Liver (tissue), 9 donors: ENCODE results near the gene SNX17. TPM values are rescaled to one million over a fixed set of nuclear protein-coding genes. Genes with fewer than 3 reads are reported as not detected.

Source experiments
- DNase-seq: peaks from one replicate; pipeline ENCODE4 v3.0.0-alpha.2; 2017; ENCODE audit warnings: low spot score
- H3K27ac ChIP-seq, 2 donors: one replicate each; pipeline ENCODE4 v1.7.0; 2013; ENCODE audit warnings: inconsistent platforms in 2 of 2, low read length in 2 of 2, control low read depth in 1 of 2, low read depth in 1 of 2, mild to moderate bottlenecking in 1 of 2
- H3K27me3 ChIP-seq, 4 donors: one replicate each; pipeline versions ENCODE4 v1.6.1 to v1.7.0; 2013; ENCODE audit warnings: low read length in 3 of 4, inconsistent platforms in 1 of 4, mild to moderate bottlenecking in 1 of 4, moderate library complexity in 1 of 4; ENCODE audit not compliant: control insufficient read depth in 4 of 4, insufficient read depth in 4 of 4
- H3K36me3 ChIP-seq, 4 donors: one replicate each; pipeline versions ENCODE4 v1.6.1 to v1.7.0; 2013; ENCODE audit warnings: low read length in 3 of 4, mild to moderate bottlenecking in 3 of 4, low read depth in 1 of 4, moderate library complexity in 1 of 4; ENCODE audit not compliant: control insufficient read depth in 4 of 4, insufficient read depth in 3 of 4
- H3K4me1 ChIP-seq, 4 donors: one replicate each; pipeline versions ENCODE4 v1.6.1 to v1.7.0; 2013; ENCODE audit warnings: low read length in 3 of 4, mild to moderate bottlenecking in 3 of 4, moderate library complexity in 1 of 4; ENCODE audit not compliant: control insufficient read depth in 4 of 4, insufficient read depth in 4 of 4
- H3K4me3 ChIP-seq, 3 donors: one replicate each; pipeline versions ENCODE4 v1.6.1 to v1.7.0; 2013; ENCODE audit warnings: low read length in 3 of 3, control low read depth in 1 of 3, low read depth in 1 of 3, mild to moderate bottlenecking in 1 of 3
- H3K9ac ChIP-seq, 2 donors: one replicate each; pipeline ENCODE4 v1.7.0; 2013; ENCODE audit warnings: low read length in 2 of 2, mild to moderate bottlenecking in 2 of 2, moderate library complexity in 2 of 2, control low read depth in 1 of 2, low read depth in 1 of 2
- H3K9me3 ChIP-seq, 4 donors: one replicate each; pipeline versions ENCODE4 v1.6.1 to v1.7.0; 2013; ENCODE audit warnings: low read length in 3 of 4; ENCODE audit not compliant: control insufficient read depth in 4 of 4
- ATF3 ChIP-seq: IDR thresholded peaks from 2 replicates; pipeline ENCODE4 v1.6.1; 2016; ENCODE audit warnings: antibody characterized with exemption
- CTCF ChIP-seq: fragments of 150-350 bp; IDR thresholded peaks from 2 replicates; pipeline ENCODE4 v1.5.1; 2017; ENCODE audit warnings: improper control_type of control experiment, low read depth, low read length; ENCODE audit not compliant: missing input control
- EGR1 ChIP-seq, 2 donors: IDR thresholded peaks; 2 replicates each; pipeline ENCODE4 v1.6.1; 2016 to 2018; ENCODE audit warnings: antibody characterized with exemption in 2 of 2, low read depth in 2 of 2
- GABPA ChIP-seq, 2 donors: IDR thresholded peaks in 1 of 2; conservative IDR thresholded peaks in 1 of 2; 2 replicates each; pipeline ENCODE4 v1.6.1; 2016; ENCODE audit warnings: antibody characterized with exemption in 2 of 2, mild to moderate bottlenecking in 1 of 2, moderate library complexity in 1 of 2
- HNF4A ChIP-seq, 2 donors: conservative IDR thresholded peaks; 2 replicates each; pipeline ENCODE4 v1.6.1; 2016; ENCODE audit warnings: antibody characterized with exemption in 2 of 2, mild to moderate bottlenecking in 2 of 2
- HNF4G ChIP-seq: IDR thresholded peaks from 2 replicates; pipeline ENCODE4 v1.6.1; 2016; ENCODE audit warnings: antibody characterized with exemption
- JUND ChIP-seq, 2 donors: IDR thresholded peaks; 2 replicates each; pipeline ENCODE4 v1.6.1; 2016; ENCODE audit warnings: antibody characterized with exemption in 2 of 2
- MAX ChIP-seq: IDR thresholded peaks from 2 replicates; pipeline ENCODE4 v1.6.1; 2016; ENCODE audit warnings: antibody characterized with exemption
- NR2F2 ChIP-seq: IDR thresholded peaks from 2 replicates; pipeline ENCODE4 v1.6.1; 2016; ENCODE audit warnings: antibody characterized with exemption
- RAD21 ChIP-seq, 2 donors: IDR thresholded peaks; 2 replicates each; pipeline ENCODE4 v1.6.1; 2016; ENCODE audit warnings: antibody characterized with exemption in 2 of 2, mild to moderate bottlenecking in 2 of 2
- REST ChIP-seq: IDR thresholded peaks from 2 replicates; pipeline ENCODE4 v1.6.1; 2016; ENCODE audit warnings: antibody characterized with exemption, mild to moderate bottlenecking
- RXRA ChIP-seq, 2 donors: IDR thresholded peaks; 2 replicates each; pipeline ENCODE4 v1.6.1; 2017 to 2018; ENCODE audit warnings: antibody characterized with exemption in 2 of 2, mild to moderate bottlenecking in 1 of 2
- SP1 ChIP-seq: IDR thresholded peaks from 2 replicates; pipeline ENCODE4 v1.6.1; 2018; ENCODE audit warnings: antibody characterized with exemption, mild to moderate bottlenecking
- TAF1 ChIP-seq: conservative IDR thresholded peaks from 2 replicates; pipeline ENCODE4 v1.6.1; 2016; ENCODE audit warnings: antibody characterized with exemption, mild to moderate bottlenecking
- YY1 ChIP-seq: IDR thresholded peaks from 2 replicates; pipeline ENCODE4 v1.6.1; 2016; ENCODE audit warnings: antibody characterized with exemption, mild to moderate bottlenecking
- ZBTB33 ChIP-seq: IDR thresholded peaks from 2 replicates; pipeline ENCODE4 v1.6.1; 2016; ENCODE audit warnings: antibody characterized with exemption
- WGBS: extraction: QIAGEN DNeasy Blood & Tissue Kit; methylation state at CpG from one replicate; pipeline ENCODE4 v1.1.7; 2013; 5-methylcytosine and 5-hydroxymethylcytosine counted together
- polyA plus RNA-seq, 2 donors: library from polyadenylated mRNA; stranded (reverse) in 1 of 2; unstranded in 1 of 2; fragments of 200-250 nt in 1 of 2; fragments of >200 nt in 1 of 2; fragmentation: Nextera tagmentation in 1 of 2; extraction: Ambion mirVana in 1 of 2; gene quantifications; one replicate each; pipeline versions ENCODE4 v1.2.1 to v1.2.3, GENCODE V29; 2013 to 2015
- total RNA-seq, 2 donors: library from RNA; depleted of rRNA; stranded (reverse); fragments of >200 nt; gene quantifications; one replicate each; pipeline ENCODE4 v1.2.3, GENCODE V29; 2014
- donor health status: healthy.
- donor health status: healthy.
- donor health status: healthy.
- donor health status: healthy.
- donor health status: healthy.

SNX17 gene
- total and polyA plus RNA-seq, 4 donors = 53.7 to 65.3 (median 59.1) TPM

- peak overlapping the region; percentile 89 to 98 for H3K9ac ChIP-seq
- TF ChIP-seq YY1 = no peak
- no peak for TF ChIP-seq RAD21 (IDR thresholded peaks at IDR 0.05)
- peak overlapping the region; percentile 94 to 95 for H3K27ac ChIP-seq
- DNase-seq = no peak
- WGBS = 17% methylated on average over 5 of the region's 5 CpGs
- H3K4me1 ChIP-seq = peaks cover 5 to 22% (median 15%) of the 10 kb centered on the region in 4 donors
- peak overlapping the region; percentile 79 to 94 (median 84) for H3K4me3 ChIP-seq
- H3K9me3 ChIP-seq = no peaks in the 10 kb centered on the region
- peaks cover 6 to 25% (median 24%) of the 10 kb centered on the region in 4 donors for H3K36me3 ChIP-seq
- no peaks in the 10 kb centered on the region for H3K27me3 ChIP-seq
Observed at GRCh38 chr2:27323596-27324285, 46.7 kb upstream of the SNX17 start.

GRCh38 chr2:27324720-27325119, 45.7 kb upstream of the SNX17 start:
- H3K27me3 ChIP-seq = no peaks in the 10 kb centered on the region

More at GRCh38 chr2:27324720-27325119, 45.7 kb upstream of the SNX17 start:
- no peak for DNase-seq
- H3K9ac ChIP-seq = no peak overlapping the region
- 82% methylated on average over 5 of the region's 5 CpGs for WGBS
- H3K36me3 ChIP-seq = peaks cover 6 to 34% (median 32%) of the 10 kb centered on the region in 4 donors
- H3K4me1 ChIP-seq = peaks cover 5 to 22% (median 15%) of the 10 kb centered on the region in 4 donors
- no peak overlapping the region for H3K27ac ChIP-seq
- TF ChIP-seq YY1 (no peak), ATF3 (no peak), SP1 (no peak), REST (no peak), EGR1 (IDR thresholded peaks at IDR 0.05; ENCODE audit: low read depth in 2 of 2) (no peak), TAF1 (no peak), HNF4A (conservative IDR thresholded peaks at IDR 0.05) (no peak), CTCF (no peak), HNF4G (no peak), RAD21 (IDR thresholded peaks at IDR 0.05) (no peak), RXRA (IDR thresholded peaks at IDR 0.05) (no peak), JUND (IDR thresholded peaks at IDR 0.05) (no peak), ZBTB33 (no peak), MAX (no peak), NR2F2 (no peak), GABPA (IDR thresholded peaks at IDR 0.05 in 1 of 2, conservative IDR thresholded peaks at IDR 0.05 in 1 of 2) (no peak)
- H3K9me3 ChIP-seq = no peaks in the 10 kb centered on the region
- no peak overlapping the region for H3K4me3 ChIP-seq
